Activated CD4-positive, CD25-positive, alpha-beta regulatory T cell treated with anti-CD3 and anti-CD28 coated beads, Interleukin-2, amount 50 U/mL, for 72 hours (primary cell): Measurements from ENCODE around the gene FLACC1.

Source experiments
- DNase-seq: peaks from one replicate; pipeline ENCODE4 v3.0.0; 2021

FLACC1 gene

GRCh38 chr2:201273330-201273983, 83.7 kb downstream of the FLACC1 start:
- DNase-seq, result no peak

GRCh38 chr2:201271917-201272316, 85.2 kb downstream of the FLACC1 start:
- DNase-seq, result no peak

DNA sequence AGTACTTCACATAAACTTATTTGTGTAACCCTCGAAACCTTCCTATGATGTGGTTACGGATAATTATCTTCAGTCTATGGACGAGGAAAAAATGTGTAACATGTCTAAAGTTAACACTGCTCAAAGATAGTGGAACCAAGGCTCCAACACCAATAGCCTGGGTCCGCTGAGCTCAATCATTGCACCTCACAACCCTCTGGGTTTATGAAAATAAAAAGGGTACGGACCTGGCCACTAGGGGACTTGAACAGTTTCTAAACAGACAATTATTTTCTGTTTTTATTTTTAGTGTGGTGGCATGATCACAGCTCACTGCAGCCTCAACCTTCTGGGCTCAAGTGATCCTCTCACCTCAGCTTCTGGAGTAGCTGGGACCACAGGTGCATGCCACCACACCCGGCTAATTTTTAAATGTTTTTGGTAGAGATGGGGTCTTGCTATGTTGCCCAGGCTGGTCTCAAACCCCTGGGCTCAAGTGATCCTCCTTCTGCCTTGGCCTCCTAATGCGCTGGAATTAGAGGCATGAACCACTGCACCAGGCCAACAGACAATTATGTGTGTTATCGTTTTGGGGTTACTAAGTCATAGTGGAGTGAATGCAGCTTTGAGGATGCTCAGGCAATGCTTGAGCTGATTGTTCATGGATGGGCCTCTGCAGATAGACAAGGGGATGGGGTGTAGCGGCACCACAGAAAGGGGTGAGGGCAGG, 86.7 kb downstream of the FLACC1 start:
- no peak for DNase-seq

GRCh38 chr2:201269764-201270163, 87.4 kb downstream of the FLACC1 start:
- DNase-seq, result no peak

GRCh38 chr2:201267278-201268030, 89.7 kb downstream of the FLACC1 start:
- no peak for DNase-seq

DNA sequence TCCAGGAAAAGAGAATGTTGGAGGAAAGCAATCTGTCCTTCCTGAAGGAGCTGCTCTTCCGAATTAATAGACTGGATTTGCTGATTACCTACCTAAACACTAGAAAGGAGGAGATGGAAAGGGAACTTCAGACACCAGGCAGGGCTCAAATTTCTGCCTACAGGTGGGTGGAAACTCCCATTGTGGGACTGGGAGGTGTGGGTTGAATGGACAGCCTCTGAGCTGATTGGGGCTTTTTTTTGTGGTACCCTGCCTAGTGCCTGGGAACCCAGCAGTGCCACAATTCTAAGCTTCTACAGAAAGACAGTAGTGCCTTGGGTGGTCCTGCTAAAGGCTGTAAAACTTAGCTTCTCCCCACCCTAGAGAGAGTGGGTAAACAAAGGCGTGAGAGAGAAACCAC, 90.5 kb downstream of the FLACC1 start:
- no peak for DNase-seq

GRCh38 chr2:201264472-201265173, 92.5 kb downstream of the FLACC1 start:
- no peak for DNase-seq

- no peak for DNase-seq
Measured at GRCh38 chr2:201263779-201264178, 93.4 kb downstream of the FLACC1 start.

DNA sequence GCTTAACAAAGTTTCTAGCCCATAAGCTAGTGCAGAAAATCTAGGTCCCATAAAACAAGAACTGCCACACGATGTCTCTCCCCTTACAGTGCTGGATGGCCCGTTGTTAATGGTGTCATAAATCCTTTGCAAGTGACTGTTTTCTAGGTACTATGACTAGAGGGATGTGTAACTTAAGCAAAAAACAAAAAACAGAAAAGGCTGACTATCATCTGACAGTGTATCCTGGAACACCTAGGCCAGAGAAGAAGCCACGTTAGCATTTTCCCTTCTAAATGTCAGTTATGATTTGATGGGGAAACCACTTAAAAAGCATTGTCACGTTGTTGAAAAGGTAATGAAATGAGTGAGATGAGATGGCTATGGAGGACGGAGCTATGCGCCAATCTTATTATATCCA, 94.4 kb downstream of the FLACC1 start:
- DNase-seq, result no peak

- no peak for DNase-seq
Measured at GRCh38 chr2:201261906-201262305, 95.2 kb downstream of the FLACC1 start.

- DNase-seq, result peak; percentile 68
Measured at GRCh38 chr2:201261471-201261870, 95.7 kb downstream of the FLACC1 start.

GRCh38 chr2:201260302-201260800, 96.8 kb downstream of the FLACC1 start, which contains the start of gene CASP8:
CASP8 (plus strand) TSS chr2:201260536; CDS start chr2:201266487, 5,951 bp downstream.
- DNase-seq, result peak; percentile 57

DNA sequence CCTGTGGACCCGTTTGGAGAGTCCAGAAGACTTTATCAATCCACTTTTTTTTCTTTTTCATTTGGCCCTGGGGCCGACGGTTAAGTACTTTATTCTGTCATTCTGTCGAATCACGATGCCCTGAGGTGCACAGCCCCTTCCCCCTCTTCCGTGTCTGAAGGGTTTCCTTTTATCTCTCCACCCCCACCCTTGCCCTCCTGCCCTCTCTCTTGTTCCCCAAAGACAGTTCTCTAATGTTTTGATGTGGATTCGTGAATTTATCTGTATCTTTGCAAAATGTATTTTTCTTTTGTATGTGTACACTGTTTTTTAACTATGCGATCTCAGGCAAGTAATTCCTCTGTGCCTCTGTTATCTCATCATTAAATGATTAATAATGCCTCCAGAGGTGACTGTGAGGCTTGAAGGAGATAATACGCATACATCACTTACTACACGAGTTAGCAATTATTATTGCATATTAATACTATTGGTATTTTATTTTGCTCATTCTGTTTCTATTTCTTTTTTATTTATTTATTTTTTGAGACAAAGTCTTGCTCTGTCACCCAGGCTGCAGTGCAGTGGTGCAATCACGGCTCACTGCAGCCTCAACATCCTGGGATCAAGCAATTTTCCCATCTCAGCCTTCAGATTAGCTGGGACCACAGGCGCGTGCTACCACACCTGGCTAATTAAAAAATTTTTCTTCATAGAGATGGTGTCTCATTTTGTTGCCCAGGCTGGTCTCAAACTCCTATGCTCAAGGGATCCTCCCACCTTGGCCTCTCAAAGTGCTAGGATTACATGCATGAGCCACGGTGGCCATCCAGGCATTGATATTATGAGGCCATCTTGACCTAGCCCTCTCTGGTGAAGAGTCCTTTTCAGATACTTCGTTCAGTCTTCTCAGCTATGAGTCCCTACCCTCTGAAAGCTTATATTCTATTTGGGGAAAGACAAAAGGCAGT, 98.2 kb downstream of the FLACC1 start:
- no peak for DNase-seq

GRCh38 chr2:201257956-201258665, 99.0 kb downstream of the FLACC1 start:
- peak; percentile 79 for DNase-seq

DNA sequence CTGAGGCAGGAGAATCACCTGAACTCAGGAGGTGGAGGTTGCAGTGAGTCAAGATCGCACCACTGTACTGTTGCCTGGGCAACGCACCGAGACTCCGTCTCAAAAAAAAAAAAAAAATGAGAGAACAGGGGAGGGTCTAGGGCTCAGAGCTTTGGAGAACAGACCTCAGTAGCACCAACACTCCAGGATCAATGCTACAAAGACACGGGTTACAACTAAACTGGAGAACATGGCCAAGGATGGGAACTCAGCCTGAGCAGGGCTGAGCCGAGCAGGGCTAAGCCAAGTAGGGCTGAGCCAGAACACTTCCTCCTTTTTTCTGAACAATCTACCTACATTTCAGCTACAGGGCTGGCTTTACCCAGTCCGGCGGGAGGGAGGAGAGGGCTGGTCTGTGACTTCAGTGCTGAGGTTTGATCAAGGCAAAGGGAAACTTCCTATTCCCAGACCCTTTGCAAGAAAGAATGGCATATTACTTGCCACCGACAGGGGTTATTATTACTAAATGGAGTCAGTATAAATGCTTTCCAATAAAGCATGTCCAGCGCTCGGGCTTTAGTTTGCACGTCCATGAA, 99.7 kb downstream of the FLACC1 start:
- no peak for DNase-seq

DNA sequence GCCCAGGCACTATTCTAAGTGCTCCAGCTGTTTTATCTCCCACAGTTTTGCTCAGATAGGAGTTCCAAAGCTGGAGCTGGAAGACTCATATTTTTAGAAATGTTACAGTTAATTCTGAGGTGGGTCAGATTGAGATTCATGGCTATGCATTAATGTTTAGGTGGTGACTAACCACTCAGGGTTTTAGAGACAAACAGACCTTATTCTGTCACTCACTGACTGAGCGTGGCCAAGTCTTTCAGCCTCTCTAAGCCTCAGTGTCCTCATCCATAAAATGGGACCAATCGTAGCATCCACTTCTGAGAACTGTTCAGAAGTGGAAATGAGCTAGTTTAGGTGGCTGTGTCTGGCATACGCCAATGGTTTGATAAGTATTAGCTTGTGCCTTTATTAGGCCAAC, 101.1 kb downstream of the FLACC1 start:
- DNase-seq, result no peak

GRCh38 chr2:201255408-201256033, 101.6 kb downstream of the FLACC1 start:
- no peak for DNase-seq

GRCh38 chr2:201254081-201254730, 102.9 kb downstream of the FLACC1 start:
- DNase-seq, result no peak

DNA sequence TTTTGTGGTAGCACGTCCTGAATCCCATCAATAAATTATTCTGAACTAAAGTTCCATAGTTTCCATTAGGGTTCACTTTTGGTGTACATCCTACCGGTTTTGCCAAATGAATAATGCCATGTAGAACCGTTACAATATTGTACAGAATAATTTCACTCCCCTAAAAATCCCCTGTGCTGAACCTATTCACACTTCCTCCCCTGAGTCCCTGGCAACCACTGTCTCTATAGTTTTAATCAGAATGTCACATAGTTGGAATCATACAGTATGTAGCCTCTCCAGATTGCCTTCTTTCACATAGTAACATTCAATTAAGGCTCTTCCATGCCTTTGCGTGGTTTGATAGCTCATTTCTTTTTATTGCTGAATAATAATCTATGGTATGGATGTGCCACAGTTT, 106.4 kb downstream of the FLACC1 start:
- no peak for DNase-seq

DNA sequence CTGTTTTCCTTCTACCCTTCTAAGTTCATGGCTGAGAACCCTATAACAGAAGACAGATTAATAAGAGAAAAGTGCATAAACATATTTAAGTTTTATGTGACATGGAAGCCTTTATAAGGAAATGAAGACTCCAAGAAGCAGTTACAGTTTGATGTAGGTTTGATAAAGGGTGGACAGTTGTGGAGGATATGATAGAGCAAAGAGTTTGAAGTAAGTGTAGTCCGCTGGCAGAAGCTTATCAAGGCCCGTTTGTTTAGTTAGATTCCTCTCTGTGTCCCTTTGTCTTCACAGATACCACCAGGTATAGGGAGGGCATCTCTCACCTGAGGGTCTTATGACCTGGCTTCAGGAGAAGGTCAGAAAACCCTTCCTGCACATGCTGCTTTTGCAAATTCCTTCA, 107.3 kb downstream of the FLACC1 start:
- DNase-seq, result no peak
